GM18505 (cell line): Measurements from ENCODE around the gene TMPRSS7.

Experiments
- ATAC-seq: cut with Tn5 transposase; IDR thresholded peaks from one replicate; pipeline ENCODE4 v1.9.1; 2021; ENCODE audit not compliant: unreplicated experiment
- POLR2A ChIP-seq: IDR thresholded peaks from 4 replicates; pipeline ENCODE4 v1.6.1; 2011; ENCODE audit warnings: borderline replicate concordance; ENCODE audit not compliant: insufficient read depth, insufficient read length; ENCODE audit errors: extremely low read depth

Gene TMPRSS7

GRCh38 chr3:112090887-112091586, 56.5 kb downstream of the TMPRSS7 start:
- TF ChIP-seq POLR2A, result no peak
- no peak for ATAC-seq

DNA sequence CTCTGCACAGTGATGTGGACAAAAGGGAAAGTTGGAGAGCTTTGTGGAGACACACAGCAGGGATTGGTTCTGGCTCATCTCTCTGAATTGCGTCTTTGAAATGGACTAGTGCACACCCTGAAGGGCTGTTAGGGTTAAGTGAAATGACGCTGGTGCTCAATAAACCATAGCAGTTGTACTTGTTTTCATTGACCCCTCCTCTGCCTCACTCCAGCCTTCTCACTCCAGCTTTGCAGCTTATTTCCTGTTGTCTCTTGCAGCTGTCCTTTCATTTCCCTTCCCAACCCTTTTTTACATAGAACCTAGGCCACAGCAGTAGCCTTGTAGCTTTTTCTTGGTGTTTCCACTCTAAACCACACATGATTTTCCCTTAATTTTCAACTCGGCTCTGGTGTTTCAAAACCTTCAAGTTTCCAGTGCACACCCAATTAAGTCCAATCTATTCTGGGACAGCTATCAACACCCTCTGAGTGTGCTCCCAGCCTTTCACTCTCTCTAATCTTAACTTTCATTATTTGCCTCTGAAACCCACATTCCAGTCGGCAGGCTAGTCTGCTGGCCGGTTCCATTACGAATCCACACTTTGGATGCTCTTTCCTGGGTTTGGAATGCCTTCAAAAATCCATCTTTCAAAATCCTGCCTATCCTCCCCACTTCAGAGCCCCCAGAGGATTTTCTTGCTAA, 58.1 kb downstream of the TMPRSS7 start:
- ATAC-seq, result no peak
- no peak for TF ChIP-seq POLR2A

GRCh38 chr3:112093180-112093522, 58.6 kb downstream of the TMPRSS7 start:
- no peak for ATAC-seq
- no peak for TF ChIP-seq POLR2A

DNA sequence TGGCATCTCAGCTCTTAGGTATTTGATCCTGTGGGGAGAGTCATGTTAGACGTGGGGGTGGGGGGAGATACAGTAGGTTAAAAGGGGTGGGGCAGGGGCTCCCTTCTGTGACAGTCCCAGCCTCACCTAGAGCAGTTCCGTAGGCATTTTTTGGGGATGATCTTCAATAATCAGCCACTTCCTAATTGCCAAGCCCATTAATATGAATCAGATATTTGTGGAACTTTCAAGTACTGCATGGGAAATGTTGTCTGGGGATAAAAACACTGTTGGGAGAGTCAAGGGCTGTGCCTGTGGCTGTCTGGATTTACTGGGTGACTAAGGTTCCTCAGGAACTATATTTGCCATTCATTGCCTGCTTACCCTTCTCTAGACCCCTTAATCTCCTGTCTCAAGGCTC, 61.2 kb downstream of the TMPRSS7 start:
- ATAC-seq, result no peak
- no peak for TF ChIP-seq POLR2A

DNA sequence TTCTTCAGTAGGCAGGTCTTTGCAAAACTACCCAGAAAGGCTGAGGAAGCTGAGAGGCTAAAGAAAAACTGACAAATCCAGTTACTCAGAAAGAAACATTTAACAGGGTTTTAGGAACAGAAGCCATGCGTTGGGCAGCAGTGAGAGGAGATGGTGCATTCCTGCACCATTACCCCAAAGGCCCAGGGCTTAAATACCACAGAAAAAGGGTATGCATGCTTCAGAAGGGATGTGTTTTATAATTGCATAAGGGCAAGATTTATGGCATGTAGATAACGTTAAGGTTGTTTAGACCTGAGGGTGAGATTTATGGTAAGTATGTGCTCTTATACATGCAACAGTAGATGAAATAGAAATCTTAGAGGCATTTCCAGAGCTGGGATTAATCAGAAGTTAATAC, 61.6 kb downstream of the TMPRSS7 start:
- no peak for ATAC-seq
- TF ChIP-seq POLR2A, result no peak

- ATAC-seq, result no peak
- no peak for TF ChIP-seq POLR2A
These were observed 62.8 kb downstream of the TMPRSS7 start for GRCh38 chr3:112097378-112097777.

DNA sequence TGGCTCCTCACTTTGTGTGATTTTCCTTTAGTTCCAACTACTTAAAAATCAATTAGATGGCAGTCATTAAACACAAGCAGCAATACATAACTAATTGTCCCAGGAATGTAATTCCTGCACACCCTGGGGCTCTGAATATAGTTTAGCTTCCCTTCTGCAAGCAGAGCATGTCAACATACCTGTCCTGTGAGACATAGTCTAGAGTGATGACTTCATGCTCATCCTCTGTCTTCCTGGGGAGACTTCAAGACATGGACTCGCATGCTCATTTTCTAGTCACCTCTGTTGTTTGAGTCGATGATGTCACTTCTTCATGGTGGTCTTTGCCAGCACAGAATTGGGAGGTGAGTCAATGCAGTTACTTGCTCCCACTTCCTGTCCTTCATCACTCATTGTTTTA, 67.4 kb downstream of the TMPRSS7 start:
- no peak for TF ChIP-seq POLR2A

DNA sequence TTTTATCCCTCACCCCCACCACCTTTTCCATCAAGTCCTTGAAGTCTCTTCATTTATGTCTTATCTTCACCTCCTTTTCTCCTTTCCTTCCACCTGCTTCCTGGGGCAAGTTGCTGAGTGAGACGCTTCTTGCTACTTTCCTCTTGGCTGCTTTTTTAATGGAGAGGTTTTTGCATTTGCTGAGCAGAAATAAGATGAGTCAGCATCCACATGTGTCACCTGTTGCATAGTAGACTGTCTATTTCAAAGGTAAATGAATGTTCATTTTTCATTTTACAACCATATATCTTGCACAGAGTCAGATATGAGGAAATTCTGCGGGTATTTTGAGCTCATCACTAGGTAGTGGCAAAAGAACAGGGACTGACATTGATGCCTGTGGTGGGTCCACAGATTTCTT, 70.2 kb downstream of the TMPRSS7 start:
- TF ChIP-seq POLR2A, result no peak
- ATAC-seq, result no peak

More for the DNA sequence above, 67.4 kb downstream of the TMPRSS7 start:
- no peak for ATAC-seq

GRCh38 chr3:112109322-112109721, 74.8 kb downstream of the TMPRSS7 start:
- no peak for ATAC-seq
- TF ChIP-seq POLR2A, result no peak

- TF ChIP-seq POLR2A, result no peak
- peak; percentile 49 for ATAC-seq
These were observed 77.4 kb downstream of the TMPRSS7 start for GRCh38 chr3:112111785-112112402.

GRCh38 chr3:112114576-112115160, 80.1 kb downstream of the TMPRSS7 start:
- ATAC-seq, result peak; percentile 29
- TF ChIP-seq POLR2A, result no peak

GRCh38 chr3:112115161-112115739, 80.7 kb downstream of the TMPRSS7 start:
- ATAC-seq, result peak; percentile 26
- TF ChIP-seq POLR2A, result peak; percentile 29

DNA sequence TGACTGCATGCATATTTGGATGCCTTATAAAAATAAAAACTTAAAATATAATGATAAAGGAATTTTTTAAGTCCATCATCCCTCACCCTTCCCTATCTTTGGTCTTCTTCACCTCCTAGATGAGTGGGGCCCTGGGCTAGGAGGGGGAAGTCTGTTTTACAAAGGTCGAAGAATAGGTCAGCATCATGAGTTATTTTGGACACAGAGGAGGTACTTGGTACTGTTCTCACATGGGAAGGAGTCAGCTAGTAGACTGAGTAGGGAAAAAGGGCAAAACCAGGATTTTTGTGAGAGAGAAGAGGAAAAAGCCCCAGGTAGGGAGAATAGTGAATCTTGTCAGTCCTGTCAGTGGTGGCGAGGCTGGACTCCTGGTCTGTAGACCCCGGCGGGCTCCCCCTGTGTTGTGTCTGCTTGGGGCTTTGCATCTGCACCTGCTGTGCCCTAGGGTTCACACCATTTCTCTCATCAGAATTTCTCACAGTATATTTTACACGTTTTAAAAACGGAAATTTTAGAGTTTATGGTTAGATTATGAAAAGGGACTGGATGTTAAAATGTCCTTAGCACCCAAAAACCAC, 81.4 kb downstream of the TMPRSS7 start:
- ATAC-seq, result no peak
- TF ChIP-seq POLR2A, result no peak
